Endothelial cell of umbilical vein (primary cell): ENCODE data around the gene KIF5C. TPM values are rescaled to one million over a fixed set of nuclear protein-coding genes. Genes with fewer than 3 reads are reported as not detected.

Experiments used
- BruUV-seq: library from RNA; stranded (reverse); fragments of 400-500 nt; replicated peaks from 2 replicates; lab custom pipeline; 2021; lab: Mats Ljungman, UMichigan
- CTCF ChIA-PET: fragments of 300-600, 350-600 bp; sonication (Branson Sonifier 250); formaldehyde crosslinking; loops from one replicate; lab custom pipeline; 2021; ENCODE audit warnings: antibody characterized with exemption, inconsistent platforms; lab: Charles Lee
- POLR2A ChIA-PET: fragments of 300-600, 350-600 bp; sonication (Branson Sonifier 250); formaldehyde crosslinking; loops from one replicate; lab custom pipeline; 2021; ENCODE audit warnings: antibody characterized with exemption, inconsistent platforms; lab: Charles Lee
- DNase-seq: peaks from one replicate; pipeline ENCODE4 v3.0.0-alpha.2; 2011; ENCODE audit warnings: low read depth, low spot score
- FAIRE-seq: peaks from 2 replicates; lab custom pipeline; 2011; peaks lifted over from hg19 to GRCh38; lab: Jason Lieb, UNC
- H2AFZ ChIP-seq: 2 replicates; pipeline ENCODE4 v1.6.0; 2012; ENCODE audit warnings: low read depth, low read length, control low read depth, inconsistent platforms
- H3K27ac ChIP-seq: 2 replicates; pipeline ENCODE4 v1.5.1; 2011; ENCODE audit warnings: low read depth, mild to moderate bottlenecking, control low read depth, low read length, moderate library complexity; ENCODE audit not compliant: insufficient read depth
- H3K27me3 ChIP-seq, 2 experiments: 2 replicates each; pipeline versions ENCODE4 v1.6.0 to v1.6.1; 2011; ENCODE audit warnings: low read length in 2 of 2, mixed read lengths in 1 of 2; ENCODE audit not compliant: control insufficient read depth in 2 of 2, insufficient read depth in 2 of 2
- H3K36me3 ChIP-seq, 2 experiments: 2 replicates in 1 of 2; 3 replicates in 1 of 2; pipeline ENCODE4 v1.5.1; 2011; ENCODE audit warnings: low read length in 2 of 2, mild to moderate bottlenecking in 1 of 2, moderate library complexity in 1 of 2; ENCODE audit not compliant: control insufficient read depth in 2 of 2, insufficient read depth in 2 of 2; ENCODE audit errors: extremely low read depth in 1 of 2
- H3K4me1 ChIP-seq: 3 replicates; pipeline ENCODE4 v1.5.1; 2011; ENCODE audit warnings: mild to moderate bottlenecking, low read length; ENCODE audit not compliant: control insufficient read depth, insufficient read depth; ENCODE audit errors: extremely low read depth
- H3K4me2 ChIP-seq: 2 replicates; pipeline ENCODE4 v1.6.1; 2011; ENCODE audit warnings: low read length, control low read depth, mixed read lengths; ENCODE audit not compliant: insufficient read depth
- H3K4me3 ChIP-seq, 3 experiments: fragments of 200-600 bp in 1 of 3; sonication (generic), shearing (Covaris generic) in 1 of 3; replicated peaks in 1 of 3; 2 replicates each; pipeline ENCODE4 v1.5.1; 2011 to 2016; ENCODE audit warnings: control low read depth in 3 of 3, low read length in 3 of 3, mild to moderate bottlenecking in 2 of 3, inconsistent platforms in 1 of 3, low read depth in 1 of 3, moderate library complexity in 1 of 3; ENCODE audit not compliant: insufficient read depth in 1 of 3
- H3K79me2 ChIP-seq: 2 replicates; pipeline ENCODE4 v1.6.0; 2012; ENCODE audit warnings: low read length, inconsistent platforms; ENCODE audit not compliant: control insufficient read depth, insufficient read depth
- H3K9ac ChIP-seq: replicated peaks from 2 replicates; pipeline ENCODE3; 2011; ENCODE audit warnings: low read length, control low read depth; ENCODE audit not compliant: insufficient read depth; ENCODE audit errors: extremely low read depth
- H3K9me1 ChIP-seq: replicated peaks from 3 replicates; pipeline ENCODE4 v1.6.0; 2011; ENCODE audit warnings: mild to moderate bottlenecking, low read length; ENCODE audit not compliant: control insufficient read depth, insufficient read depth; ENCODE audit errors: extremely low read depth
- H3K9me3 ChIP-seq: replicated peaks from 2 replicates; pipeline ENCODE4 v1.5.1; 2012; ENCODE audit warnings: low read length, inconsistent platforms; ENCODE audit not compliant: control insufficient read depth, insufficient read depth
- H4K20me1 ChIP-seq: replicated peaks from 2 replicates; pipeline ENCODE3; 2011; ENCODE audit warnings: mild to moderate bottlenecking, low read length; ENCODE audit not compliant: control insufficient read depth, insufficient read depth; ENCODE audit errors: extremely low read depth
- EZH2 ChIP-seq: IDR thresholded peaks from 2 replicates; pipeline ENCODE4 v1.6.1; 2012; ENCODE audit warnings: borderline replicate concordance, low read depth, mild to moderate bottlenecking, moderate library complexity, low read length, inconsistent platforms; ENCODE audit not compliant: severe bottlenecking
- FOS ChIP-seq: IDR thresholded peaks from 2 replicates; pipeline ENCODE4 v1.6.1; 2011; ENCODE audit warnings: mild to moderate bottlenecking, low read length, moderate library complexity, borderline replicate concordance; ENCODE audit not compliant: insufficient read depth
- GATA2 ChIP-seq: IDR thresholded peaks from 2 replicates; pipeline ENCODE4 v1.7.0; 2011; ENCODE audit warnings: low read depth, mild to moderate bottlenecking, moderate library complexity, mixed read lengths, low read length; ENCODE audit not compliant: insufficient read length, insufficient read depth
- JUN ChIP-seq: IDR thresholded peaks from 2 replicates; pipeline ENCODE4 v1.6.1; 2011; ENCODE audit warnings: borderline replicate concordance, low read depth; ENCODE audit not compliant: insufficient read length, insufficient read depth
- MYC ChIP-seq: IDR thresholded peaks from one replicate; pipeline ENCODE4 v1.6.1; 2011; ENCODE audit warnings: mild to moderate bottlenecking, low read depth, low read length
- POLR2A ChIP-seq: IDR thresholded peaks from 2 replicates; pipeline ENCODE4 v1.6.1; 2012; ENCODE audit warnings: low read depth, mild to moderate bottlenecking, control low read depth, low read length
- POLR2AphosphoS5 ChIP-seq: IDR thresholded peaks from 2 replicates; pipeline ENCODE4 v1.6.1; 2012; ENCODE audit warnings: low read depth, mild to moderate bottlenecking, control low read depth, low read length, moderate library complexity; ENCODE audit not compliant: insufficient read depth
- dilution Hi-C: fragments of 300-500 bp; cut with MboI; formaldehyde crosslinking; loops from one replicate; pipeline ENCODE4 v1.15.0; 2019; ENCODE audit warnings: low sequenced_read_pairs; ENCODE audit not compliant: extremely low pct_ligation_motif_present
- intact Hi-C: fragments of 100-400 bp; cut with micrococcal nuclease; formaldehyde crosslinking; loops from one replicate; pipeline ENCODE4 v1.10.0; 2022
- polyA plus RNA-seq, 4 experiments: library from polyadenylated mRNA; depleted of rRNA in 3 of 4; stranded (reverse) in 3 of 4; unstranded in 1 of 4; fragments of >200 nt; gene quantifications; 2 replicates each; pipeline versions ENCODE4 v1.2.1 to v1.2.3, GENCODE V29; 2011 to 2012; ENCODE audit warnings: missing spikeins in 1 of 4
- total RNA-seq: library from RNA; stranded (reverse); gene quantifications from 2 replicates; pipeline ENCODE4 v1.2.3, GENCODE V29; 2021
- TF ChIP-seq, protein P1 (sequence below): IDR thresholded peaks from 2 replicates; pipeline ENCODE4 v1.6.1; 2011; ENCODE audit not compliant: insufficient read depth, insufficient read length
- TF ChIP-seq, protein P2 (sequence below), 2 donors: IDR thresholded peaks; 1 replicate in 1 of 2; 2 replicates in 1 of 2; pipeline ENCODE4 v1.5.1; 2011; ENCODE audit warnings: low read length in 2 of 2, mild to moderate bottlenecking in 2 of 2, moderate library complexity in 2 of 2, control low read depth in 1 of 2, inconsistent platforms in 1 of 2, low read depth in 1 of 2; ENCODE audit not compliant: insufficient read depth in 1 of 2; ENCODE audit errors: extremely low read depth in 1 of 2

KIF5C gene
- total and polyA plus RNA-seq, 2 donors (not counting 3 experiments of a cell fraction or from before 2014, with no cell fraction given): 0.01 to 0.55 TPM

DNA sequence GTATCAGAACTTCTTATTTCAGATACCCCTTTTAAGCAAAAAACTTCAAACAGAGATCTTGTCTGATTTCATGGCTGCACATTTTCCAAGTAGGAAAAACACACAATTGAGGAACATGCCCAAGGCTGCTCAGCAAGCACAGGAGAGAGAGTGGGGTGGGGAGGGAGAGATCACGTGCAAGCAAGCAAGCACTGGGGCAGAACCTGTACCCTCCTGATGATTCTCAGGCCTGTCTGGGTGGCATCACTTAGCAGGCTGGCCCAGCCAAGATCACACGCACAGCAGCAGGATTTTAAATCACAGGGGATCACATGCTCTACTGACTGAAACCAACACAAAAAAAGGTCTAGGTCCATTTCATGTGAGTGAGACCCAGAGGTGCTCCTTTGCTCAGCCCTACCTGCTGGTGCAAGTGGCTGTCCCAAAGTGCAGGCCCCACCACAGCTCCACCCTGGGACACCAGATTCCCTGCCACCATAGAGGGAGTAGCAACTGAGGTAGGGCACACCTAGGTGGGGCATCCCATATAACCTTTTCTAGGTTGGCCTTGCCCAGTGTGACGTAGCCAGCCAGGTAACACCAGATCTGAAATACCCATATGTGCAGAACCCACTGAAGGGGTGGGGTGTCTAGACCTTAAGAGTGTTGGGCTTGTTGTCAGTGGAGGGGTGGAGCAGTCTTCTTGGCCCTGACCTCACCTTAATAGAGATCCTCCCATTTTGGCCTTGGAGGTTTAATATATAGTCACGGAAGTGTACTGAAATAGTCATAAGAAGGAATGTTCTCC is 161.7 kb downstream of the KIF5C start:
- ChIA-PET CTCF (interaction anchor here (1.3 to 1.4 kb wide), 2 partner anchors 10 to 20 kb away, joined by 4 to 10 read pairs; no protein-coding TSS in a partner anchor), POLR2A (no interaction called here)
- no TSS peak for BruUV-seq
- FAIRE-seq (no peak), DNase-seq (no peak)
- Histone ChIP-seq H3K4me2 (no peak overlapping the region), H4K20me1 (no peaks in the 10 kb centered on the region), H3K79me2 (no peaks in the 10 kb centered on the region), H3K9me1 (no peaks in the 10 kb centered on the region), H2AFZ (no peak overlapping the region), H3K9ac (no peak overlapping the region), H3K9me3 (no peaks in the 10 kb centered on the region), H3K27ac (no peak overlapping the region), H3K27me3 (peaks cover 20 to 22% of the 10 kb centered on the region in 2 experiments), H3K4me3 (no peak overlapping the region), H3K4me1 (no peaks in the 10 kb centered on the region), H3K36me3 (no peaks in the 10 kb centered on the region)
- intact Hi-C loops (no loop called here), dilution Hi-C loops (no loop called here)
- TF ChIP-seq JUN (no peak), EZH2 (no peak), POLR2A (no peak), GATA2 (no peak), MYC (no peak), FOS (no peak), POLR2AphosphoS5 (no peak)
- TF ChIP-seq, protein P1, sequence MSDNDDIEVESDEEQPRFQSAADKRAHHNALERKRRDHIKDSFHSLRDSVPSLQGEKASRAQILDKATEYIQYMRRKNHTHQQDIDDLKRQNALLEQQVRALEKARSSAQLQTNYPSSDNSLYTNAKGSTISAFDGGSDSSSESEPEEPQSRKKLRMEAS: no peak
- TF ChIP-seq, protein P2, sequence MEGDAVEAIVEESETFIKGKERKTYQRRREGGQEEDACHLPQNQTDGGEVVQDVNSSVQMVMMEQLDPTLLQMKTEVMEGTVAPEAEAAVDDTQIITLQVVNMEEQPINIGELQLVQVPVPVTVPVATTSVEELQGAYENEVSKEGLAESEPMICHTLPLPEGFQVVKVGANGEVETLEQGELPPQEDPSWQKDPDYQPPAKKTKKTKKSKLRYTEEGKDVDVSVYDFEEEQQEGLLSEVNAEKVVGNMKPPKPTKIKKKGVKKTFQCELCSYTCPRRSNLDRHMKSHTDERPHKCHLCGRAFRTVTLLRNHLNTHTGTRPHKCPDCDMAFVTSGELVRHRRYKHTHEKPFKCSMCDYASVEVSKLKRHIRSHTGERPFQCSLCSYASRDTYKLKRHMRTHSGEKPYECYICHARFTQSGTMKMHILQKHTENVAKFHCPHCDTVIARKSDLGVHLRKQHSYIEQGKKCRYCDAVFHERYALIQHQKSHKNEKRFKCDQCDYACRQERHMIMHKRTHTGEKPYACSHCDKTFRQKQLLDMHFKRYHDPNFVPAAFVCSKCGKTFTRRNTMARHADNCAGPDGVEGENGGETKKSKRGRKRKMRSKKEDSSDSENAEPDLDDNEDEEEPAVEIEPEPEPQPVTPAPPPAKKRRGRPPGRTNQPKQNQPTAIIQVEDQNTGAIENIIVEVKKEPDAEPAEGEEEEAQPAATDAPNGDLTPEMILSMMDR (IDR thresholded peaks at IDR 0.05; ENCODE audit: extremely low read depth in 1 of 2, insufficient read depth in 1 of 2, low read depth in 1 of 2, low read length in 2 of 2): no peak
